Liver (tissue), 9 donors: ENCODE results near the gene TWF2. TPM values are rescaled to one million over a fixed set of nuclear protein-coding genes. Genes with fewer than 3 reads are reported as not detected.

Experiments used
- DNase-seq: peaks from one replicate; pipeline ENCODE4 v3.0.0-alpha.2; 2017; ENCODE audit warnings: low spot score
- H3K27ac ChIP-seq, 2 donors: one replicate each; pipeline ENCODE4 v1.7.0; 2013; ENCODE audit warnings: inconsistent platforms in 2 of 2, low read length in 2 of 2, control low read depth in 1 of 2, low read depth in 1 of 2, mild to moderate bottlenecking in 1 of 2
- H3K27me3 ChIP-seq, 4 donors: one replicate each; pipeline versions ENCODE4 v1.6.1 to v1.7.0; 2013; ENCODE audit warnings: low read length in 3 of 4, inconsistent platforms in 1 of 4, mild to moderate bottlenecking in 1 of 4, moderate library complexity in 1 of 4; ENCODE audit not compliant: control insufficient read depth in 4 of 4, insufficient read depth in 4 of 4
- H3K36me3 ChIP-seq, 4 donors: one replicate each; pipeline versions ENCODE4 v1.6.1 to v1.7.0; 2013; ENCODE audit warnings: low read length in 3 of 4, mild to moderate bottlenecking in 3 of 4, low read depth in 1 of 4, moderate library complexity in 1 of 4; ENCODE audit not compliant: control insufficient read depth in 4 of 4, insufficient read depth in 3 of 4
- H3K4me1 ChIP-seq, 4 donors: one replicate each; pipeline versions ENCODE4 v1.6.1 to v1.7.0; 2013; ENCODE audit warnings: low read length in 3 of 4, mild to moderate bottlenecking in 3 of 4, moderate library complexity in 1 of 4; ENCODE audit not compliant: control insufficient read depth in 4 of 4, insufficient read depth in 4 of 4
- H3K4me3 ChIP-seq, 3 donors: one replicate each; pipeline versions ENCODE4 v1.6.1 to v1.7.0; 2013; ENCODE audit warnings: low read length in 3 of 3, control low read depth in 1 of 3, low read depth in 1 of 3, mild to moderate bottlenecking in 1 of 3
- H3K9ac ChIP-seq, 2 donors: one replicate each; pipeline ENCODE4 v1.7.0; 2013; ENCODE audit warnings: low read length in 2 of 2, mild to moderate bottlenecking in 2 of 2, moderate library complexity in 2 of 2, control low read depth in 1 of 2, low read depth in 1 of 2
- H3K9me3 ChIP-seq, 4 donors: one replicate each; pipeline versions ENCODE4 v1.6.1 to v1.7.0; 2013; ENCODE audit warnings: low read length in 3 of 4; ENCODE audit not compliant: control insufficient read depth in 4 of 4
- EGR1 ChIP-seq, 2 donors: IDR thresholded peaks; 2 replicates each; pipeline ENCODE4 v1.6.1; 2016 to 2018; ENCODE audit warnings: antibody characterized with exemption in 2 of 2, low read depth in 2 of 2
- FOXA1 ChIP-seq: IDR thresholded peaks from 2 replicates; pipeline ENCODE4 v1.6.1; 2016; ENCODE audit warnings: antibody characterized with exemption
- FOXA2 ChIP-seq: IDR thresholded peaks from 2 replicates; pipeline ENCODE4 v1.6.1; 2016; ENCODE audit warnings: antibody characterized with exemption
- GABPA ChIP-seq, 2 donors: IDR thresholded peaks in 1 of 2; conservative IDR thresholded peaks in 1 of 2; 2 replicates each; pipeline ENCODE4 v1.6.1; 2016; ENCODE audit warnings: antibody characterized with exemption in 2 of 2, mild to moderate bottlenecking in 1 of 2, moderate library complexity in 1 of 2
- HNF4A ChIP-seq, 2 donors: conservative IDR thresholded peaks; 2 replicates each; pipeline ENCODE4 v1.6.1; 2016; ENCODE audit warnings: antibody characterized with exemption in 2 of 2, mild to moderate bottlenecking in 2 of 2
- HNF4G ChIP-seq: IDR thresholded peaks from 2 replicates; pipeline ENCODE4 v1.6.1; 2016; ENCODE audit warnings: antibody characterized with exemption
- JUND ChIP-seq, 2 donors: IDR thresholded peaks; 2 replicates each; pipeline ENCODE4 v1.6.1; 2016; ENCODE audit warnings: antibody characterized with exemption in 2 of 2
- NR2F2 ChIP-seq: IDR thresholded peaks from 2 replicates; pipeline ENCODE4 v1.6.1; 2016; ENCODE audit warnings: antibody characterized with exemption
- RAD21 ChIP-seq, 2 donors: IDR thresholded peaks; 2 replicates each; pipeline ENCODE4 v1.6.1; 2016; ENCODE audit warnings: antibody characterized with exemption in 2 of 2, mild to moderate bottlenecking in 2 of 2
- RXRA ChIP-seq, 2 donors: IDR thresholded peaks; 2 replicates each; pipeline ENCODE4 v1.6.1; 2017 to 2018; ENCODE audit warnings: antibody characterized with exemption in 2 of 2, mild to moderate bottlenecking in 1 of 2
- SP1 ChIP-seq: IDR thresholded peaks from 2 replicates; pipeline ENCODE4 v1.6.1; 2018; ENCODE audit warnings: antibody characterized with exemption, mild to moderate bottlenecking
- TAF1 ChIP-seq: conservative IDR thresholded peaks from 2 replicates; pipeline ENCODE4 v1.6.1; 2016; ENCODE audit warnings: antibody characterized with exemption, mild to moderate bottlenecking
- YY1 ChIP-seq: IDR thresholded peaks from 2 replicates; pipeline ENCODE4 v1.6.1; 2016; ENCODE audit warnings: antibody characterized with exemption, mild to moderate bottlenecking
- WGBS: extraction: QIAGEN DNeasy Blood & Tissue Kit; methylation state at CpG from one replicate; pipeline ENCODE4 v1.1.7; 2013; 5-methylcytosine and 5-hydroxymethylcytosine counted together
- polyA plus RNA-seq, 2 donors: library from polyadenylated mRNA; stranded (reverse) in 1 of 2; unstranded in 1 of 2; fragments of 200-250 nt in 1 of 2; fragments of >200 nt in 1 of 2; fragmentation: Nextera tagmentation in 1 of 2; extraction: Ambion mirVana in 1 of 2; gene quantifications; one replicate each; pipeline versions ENCODE4 v1.2.1 to v1.2.3, GENCODE V29; 2013 to 2015
- total RNA-seq, 2 donors: library from RNA; depleted of rRNA; stranded (reverse); fragments of >200 nt; gene quantifications; one replicate each; pipeline ENCODE4 v1.2.3, GENCODE V29; 2014
- TF ChIP-seq, protein P1 (sequence below): fragments of 150-350 bp; IDR thresholded peaks from 2 replicates; pipeline ENCODE4 v1.5.1; 2017; ENCODE audit warnings: improper control_type of control experiment, low read depth, low read length; ENCODE audit not compliant: missing input control
- TF ChIP-seq, protein P2 (sequence below): IDR thresholded peaks from 2 replicates; pipeline ENCODE4 v1.6.1; 2016; ENCODE audit warnings: antibody characterized with exemption, mild to moderate bottlenecking
- TF ChIP-seq, protein P3 (sequence below): IDR thresholded peaks from 2 replicates; pipeline ENCODE4 v1.6.1; 2016; ENCODE audit warnings: antibody characterized with exemption
- TF ChIP-seq, protein P4 (sequence below): IDR thresholded peaks from 2 replicates; pipeline ENCODE4 v1.6.1; 2016; ENCODE audit warnings: antibody characterized with exemption
- TF ChIP-seq, protein P5 (sequence below): IDR thresholded peaks from 2 replicates; pipeline ENCODE4 v1.6.1; 2016; ENCODE audit warnings: antibody characterized with exemption
- donor health status: healthy.
- donor health status: healthy.
- donor health status: healthy.
- donor health status: healthy.
- donor health status: healthy.

Gene TWF2
- total and polyA plus RNA-seq, 4 donors: 12.0 to 26.3 (median 17.6) TPM

DNA sequence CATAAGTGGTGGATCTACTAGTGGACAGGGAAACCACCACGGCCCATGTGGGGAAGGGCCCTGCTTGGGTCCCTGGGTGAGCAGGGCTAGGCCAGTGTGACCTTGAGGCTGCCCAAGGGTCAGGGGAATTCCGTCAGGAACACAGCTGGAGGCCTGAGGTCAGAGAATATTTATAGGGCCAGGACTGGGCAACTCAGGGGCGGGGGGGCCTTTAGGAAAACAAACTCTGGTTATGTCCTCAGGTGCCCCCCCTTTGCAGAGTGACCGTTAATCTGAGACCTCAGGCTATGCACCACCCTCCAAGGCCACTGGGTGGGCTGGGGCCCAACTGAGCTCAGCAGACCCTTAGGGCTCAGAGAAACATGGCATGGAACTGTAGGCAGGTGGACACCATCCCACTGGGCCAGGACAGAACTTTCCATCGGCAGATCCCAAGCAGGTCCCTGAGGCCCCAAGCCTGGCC, 2.5 kb downstream of the TWF2 start:
- Histone ChIP-seq H3K9me3 (no peaks in the 10 kb centered on the region), H3K36me3 (no peaks in the 10 kb centered on the region), H3K9ac (no peak overlapping the region), H3K27ac (peak overlapping the region in 1 of 2 donors; percentile 31), H3K4me1 (peaks cover 21 to 84% (median 57%) of the 10 kb centered on the region in 4 donors), H3K4me3 (no peak overlapping the region), H3K27me3 (no peaks in the 10 kb centered on the region)
- peak in 1 of 2 donors; percentile 7 for TF ChIP-seq HNF4A (conservative IDR thresholded peaks at IDR 0.05)
- TF ChIP-seq, protein P1, sequence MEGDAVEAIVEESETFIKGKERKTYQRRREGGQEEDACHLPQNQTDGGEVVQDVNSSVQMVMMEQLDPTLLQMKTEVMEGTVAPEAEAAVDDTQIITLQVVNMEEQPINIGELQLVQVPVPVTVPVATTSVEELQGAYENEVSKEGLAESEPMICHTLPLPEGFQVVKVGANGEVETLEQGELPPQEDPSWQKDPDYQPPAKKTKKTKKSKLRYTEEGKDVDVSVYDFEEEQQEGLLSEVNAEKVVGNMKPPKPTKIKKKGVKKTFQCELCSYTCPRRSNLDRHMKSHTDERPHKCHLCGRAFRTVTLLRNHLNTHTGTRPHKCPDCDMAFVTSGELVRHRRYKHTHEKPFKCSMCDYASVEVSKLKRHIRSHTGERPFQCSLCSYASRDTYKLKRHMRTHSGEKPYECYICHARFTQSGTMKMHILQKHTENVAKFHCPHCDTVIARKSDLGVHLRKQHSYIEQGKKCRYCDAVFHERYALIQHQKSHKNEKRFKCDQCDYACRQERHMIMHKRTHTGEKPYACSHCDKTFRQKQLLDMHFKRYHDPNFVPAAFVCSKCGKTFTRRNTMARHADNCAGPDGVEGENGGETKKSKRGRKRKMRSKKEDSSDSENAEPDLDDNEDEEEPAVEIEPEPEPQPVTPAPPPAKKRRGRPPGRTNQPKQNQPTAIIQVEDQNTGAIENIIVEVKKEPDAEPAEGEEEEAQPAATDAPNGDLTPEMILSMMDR: no peak
- peak in 1 of 2 donors; percentile 13 for TF ChIP-seq RXRA (IDR thresholded peaks at IDR 0.05)
- TF ChIP-seq FOXA2: no peak
- TF ChIP-seq SP1: no peak
- no peak for TF ChIP-seq NR2F2
- 58% methylated on average over 5 of the region's 5 CpGs for WGBS
- DNase-seq: no peak

DNA sequence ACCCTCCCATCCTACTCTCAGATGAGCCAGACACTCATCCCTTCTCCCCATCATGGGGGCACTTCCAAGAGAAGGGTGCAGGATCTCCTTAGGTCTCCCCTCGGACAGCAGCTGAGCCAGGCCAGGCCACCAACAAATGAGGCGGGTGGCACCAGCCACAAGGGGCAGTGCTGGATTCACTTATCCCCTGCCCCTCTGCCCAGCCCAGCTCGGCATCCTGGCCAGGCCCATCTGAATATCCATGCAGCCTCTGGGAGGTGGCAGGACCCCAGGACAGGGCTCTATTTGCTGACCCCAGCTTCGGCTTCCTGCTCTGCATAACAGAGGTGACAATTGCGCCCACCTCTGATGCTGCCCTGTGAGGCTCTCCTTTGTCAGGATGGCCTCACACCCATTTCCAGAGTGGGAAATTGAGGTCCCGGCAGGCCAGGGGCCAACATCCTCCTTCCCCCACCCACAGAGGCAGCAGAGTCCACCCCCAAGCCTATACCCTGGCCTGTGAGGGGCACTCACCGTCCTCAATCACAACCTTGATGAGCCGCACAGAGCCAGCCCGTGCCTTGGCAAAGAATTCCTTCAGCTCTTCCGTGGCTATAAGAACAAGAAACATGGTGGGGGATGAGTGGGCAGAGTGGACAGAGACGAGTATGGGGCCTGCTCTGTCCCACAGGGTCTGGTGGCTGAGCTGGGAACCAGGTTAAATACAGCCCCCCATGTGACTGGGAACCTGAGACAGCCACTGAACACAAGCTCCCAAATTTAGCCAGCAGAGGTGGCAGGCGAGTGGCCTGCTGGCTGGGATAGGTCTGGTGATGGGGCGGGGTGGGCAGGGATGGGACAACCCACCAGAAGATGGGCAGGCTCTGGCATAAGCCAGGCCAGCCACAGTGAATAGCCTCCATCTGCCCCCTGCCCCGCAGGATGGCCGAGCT, 4.2 kb downstream of the TWF2 start:
- peak overlapping the region; percentile 29 to 85 for H3K27ac ChIP-seq
- H3K4me3 ChIP-seq: no peak overlapping the region
- TF ChIP-seq RXRA (IDR thresholded peaks at IDR 0.05): no peak
- TF ChIP-seq, protein P2, sequence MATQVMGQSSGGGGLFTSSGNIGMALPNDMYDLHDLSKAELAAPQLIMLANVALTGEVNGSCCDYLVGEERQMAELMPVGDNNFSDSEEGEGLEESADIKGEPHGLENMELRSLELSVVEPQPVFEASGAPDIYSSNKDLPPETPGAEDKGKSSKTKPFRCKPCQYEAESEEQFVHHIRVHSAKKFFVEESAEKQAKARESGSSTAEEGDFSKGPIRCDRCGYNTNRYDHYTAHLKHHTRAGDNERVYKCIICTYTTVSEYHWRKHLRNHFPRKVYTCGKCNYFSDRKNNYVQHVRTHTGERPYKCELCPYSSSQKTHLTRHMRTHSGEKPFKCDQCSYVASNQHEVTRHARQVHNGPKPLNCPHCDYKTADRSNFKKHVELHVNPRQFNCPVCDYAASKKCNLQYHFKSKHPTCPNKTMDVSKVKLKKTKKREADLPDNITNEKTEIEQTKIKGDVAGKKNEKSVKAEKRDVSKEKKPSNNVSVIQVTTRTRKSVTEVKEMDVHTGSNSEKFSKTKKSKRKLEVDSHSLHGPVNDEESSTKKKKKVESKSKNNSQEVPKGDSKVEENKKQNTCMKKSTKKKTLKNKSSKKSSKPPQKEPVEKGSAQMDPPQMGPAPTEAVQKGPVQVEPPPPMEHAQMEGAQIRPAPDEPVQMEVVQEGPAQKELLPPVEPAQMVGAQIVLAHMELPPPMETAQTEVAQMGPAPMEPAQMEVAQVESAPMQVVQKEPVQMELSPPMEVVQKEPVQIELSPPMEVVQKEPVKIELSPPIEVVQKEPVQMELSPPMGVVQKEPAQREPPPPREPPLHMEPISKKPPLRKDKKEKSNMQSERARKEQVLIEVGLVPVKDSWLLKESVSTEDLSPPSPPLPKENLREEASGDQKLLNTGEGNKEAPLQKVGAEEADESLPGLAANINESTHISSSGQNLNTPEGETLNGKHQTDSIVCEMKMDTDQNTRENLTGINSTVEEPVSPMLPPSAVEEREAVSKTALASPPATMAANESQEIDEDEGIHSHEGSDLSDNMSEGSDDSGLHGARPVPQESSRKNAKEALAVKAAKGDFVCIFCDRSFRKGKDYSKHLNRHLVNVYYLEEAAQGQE: no peak
- TF ChIP-seq NR2F2: no peak
- TF ChIP-seq, protein P3, sequence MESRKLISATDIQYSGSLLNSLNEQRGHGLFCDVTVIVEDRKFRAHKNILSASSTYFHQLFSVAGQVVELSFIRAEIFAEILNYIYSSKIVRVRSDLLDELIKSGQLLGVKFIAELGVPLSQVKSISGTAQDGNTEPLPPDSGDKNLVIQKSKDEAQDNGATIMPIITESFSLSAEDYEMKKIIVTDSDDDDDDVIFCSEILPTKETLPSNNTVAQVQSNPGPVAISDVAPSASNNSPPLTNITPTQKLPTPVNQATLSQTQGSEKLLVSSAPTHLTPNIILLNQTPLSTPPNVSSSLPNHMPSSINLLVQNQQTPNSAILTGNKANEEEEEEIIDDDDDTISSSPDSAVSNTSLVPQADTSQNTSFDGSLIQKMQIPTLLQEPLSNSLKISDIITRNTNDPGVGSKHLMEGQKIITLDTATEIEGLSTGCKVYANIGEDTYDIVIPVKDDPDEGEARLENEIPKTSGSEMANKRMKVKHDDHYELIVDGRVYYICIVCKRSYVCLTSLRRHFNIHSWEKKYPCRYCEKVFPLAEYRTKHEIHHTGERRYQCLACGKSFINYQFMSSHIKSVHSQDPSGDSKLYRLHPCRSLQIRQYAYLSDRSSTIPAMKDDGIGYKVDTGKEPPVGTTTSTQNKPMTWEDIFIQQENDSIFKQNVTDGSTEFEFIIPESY: no peak
- no peak for TF ChIP-seq HNF4A (conservative IDR thresholded peaks at IDR 0.05)
- TF ChIP-seq GABPA (IDR thresholded peaks at IDR 0.05 in 1 of 2, conservative IDR thresholded peaks at IDR 0.05 in 1 of 2): no peak
- TF ChIP-seq EGR1 (IDR thresholded peaks at IDR 0.05; ENCODE audit: low read depth in 2 of 2): no peak
- TF ChIP-seq, protein P4, sequence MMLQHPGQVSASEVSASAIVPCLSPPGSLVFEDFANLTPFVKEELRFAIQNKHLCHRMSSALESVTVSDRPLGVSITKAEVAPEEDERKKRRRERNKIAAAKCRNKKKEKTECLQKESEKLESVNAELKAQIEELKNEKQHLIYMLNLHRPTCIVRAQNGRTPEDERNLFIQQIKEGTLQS: no peak
- no peak for TF ChIP-seq JUND (IDR thresholded peaks at IDR 0.05)
- no peak for TF ChIP-seq HNF4G
- TF ChIP-seq YY1: no peak
- no peak for TF ChIP-seq RAD21 (IDR thresholded peaks at IDR 0.05)
- TF ChIP-seq TAF1: no peak
- TF ChIP-seq, protein P1: no peak
- TF ChIP-seq SP1: no peak
- TF ChIP-seq FOXA2: no peak
- TF ChIP-seq, protein P5, sequence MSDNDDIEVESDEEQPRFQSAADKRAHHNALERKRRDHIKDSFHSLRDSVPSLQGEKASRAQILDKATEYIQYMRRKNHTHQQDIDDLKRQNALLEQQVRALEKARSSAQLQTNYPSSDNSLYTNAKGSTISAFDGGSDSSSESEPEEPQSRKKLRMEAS: no peak
- TF ChIP-seq FOXA1: no peak
- H3K36me3 ChIP-seq: peaks cover 0 to 14% (median 7%) of the 10 kb centered on the region in 4 donors
- 84% methylated on average over 15 of the region's 15 CpGs for WGBS
- H3K9ac ChIP-seq: no peak overlapping the region
- H3K9me3 ChIP-seq: no peaks in the 10 kb centered on the region
- H3K4me1 ChIP-seq: peaks cover 21 to 78% (median 59%) of the 10 kb centered on the region in 4 donors
- no peaks in the 10 kb centered on the region for H3K27me3 ChIP-seq
- DNase-seq: no peak
